ENCODE data around the gene PPP2R5C. TPM values are rescaled to one million over a fixed set of nuclear protein-coding genes. Genes with fewer than 3 reads are reported as not detected.

Gene PPP2R5C
- total and polyA plus RNA-seq, 2 of the 8 experiments (the other 6 are each of a cell fraction or from before 2014, with no cell fraction given): 49.6 to 95.9 TPM

DNA sequence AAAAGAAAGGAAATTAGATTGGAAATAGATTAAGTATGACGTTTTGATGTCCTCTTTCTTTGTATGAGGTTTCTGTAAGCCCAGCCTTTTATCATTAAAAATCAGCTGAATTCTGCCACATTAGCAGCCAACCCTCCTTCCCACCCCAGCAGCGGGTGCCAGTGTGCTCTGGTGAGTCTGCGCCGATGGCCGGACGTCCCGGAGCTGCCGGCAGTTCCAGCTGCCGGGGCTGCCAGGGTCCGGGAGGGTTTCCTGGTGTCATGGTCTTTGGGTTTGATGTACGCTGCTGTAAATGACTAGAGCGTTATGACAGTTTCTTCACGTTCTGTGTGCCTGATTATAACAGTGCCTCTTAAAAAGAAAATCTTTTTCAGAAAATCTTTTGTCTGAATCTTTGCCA is 151.3 kb downstream of the PPP2R5C start (continued):
- TF ChIP-seq, protein P1, sequence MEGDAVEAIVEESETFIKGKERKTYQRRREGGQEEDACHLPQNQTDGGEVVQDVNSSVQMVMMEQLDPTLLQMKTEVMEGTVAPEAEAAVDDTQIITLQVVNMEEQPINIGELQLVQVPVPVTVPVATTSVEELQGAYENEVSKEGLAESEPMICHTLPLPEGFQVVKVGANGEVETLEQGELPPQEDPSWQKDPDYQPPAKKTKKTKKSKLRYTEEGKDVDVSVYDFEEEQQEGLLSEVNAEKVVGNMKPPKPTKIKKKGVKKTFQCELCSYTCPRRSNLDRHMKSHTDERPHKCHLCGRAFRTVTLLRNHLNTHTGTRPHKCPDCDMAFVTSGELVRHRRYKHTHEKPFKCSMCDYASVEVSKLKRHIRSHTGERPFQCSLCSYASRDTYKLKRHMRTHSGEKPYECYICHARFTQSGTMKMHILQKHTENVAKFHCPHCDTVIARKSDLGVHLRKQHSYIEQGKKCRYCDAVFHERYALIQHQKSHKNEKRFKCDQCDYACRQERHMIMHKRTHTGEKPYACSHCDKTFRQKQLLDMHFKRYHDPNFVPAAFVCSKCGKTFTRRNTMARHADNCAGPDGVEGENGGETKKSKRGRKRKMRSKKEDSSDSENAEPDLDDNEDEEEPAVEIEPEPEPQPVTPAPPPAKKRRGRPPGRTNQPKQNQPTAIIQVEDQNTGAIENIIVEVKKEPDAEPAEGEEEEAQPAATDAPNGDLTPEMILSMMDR (IDR thresholded peaks at IDR 0.05; ENCODE audit: control extremely low read depth in 1 of 3, insufficient read depth in 1 of 3, low read depth in 1 of 3, low read length in 3 of 3): no peak
- TF ChIP-seq RAD21 (IDR thresholded peaks at IDR 0.05 in 1 of 2, conservative IDR thresholded peaks at IDR 0.05 in 1 of 2; ENCODE audit: low read depth in 2 of 2, low read length in 2 of 2) (no peak), RNF2 (IDR thresholded peaks at IDR 0.05; ENCODE audit: borderline replicate concordance, low read depth, low read length, missing control alignments, poor library complexity, severe bottlenecking) (no peak), NRF1 (IDR thresholded peaks at IDR 0.05; ENCODE audit: low read depth, low read length) (no peak), POLR2AphosphoS5 (IDR thresholded peaks at IDR 0.05; ENCODE audit: low read depth, low read length) (no peak)
- TF ChIP-seq, protein P2, sequence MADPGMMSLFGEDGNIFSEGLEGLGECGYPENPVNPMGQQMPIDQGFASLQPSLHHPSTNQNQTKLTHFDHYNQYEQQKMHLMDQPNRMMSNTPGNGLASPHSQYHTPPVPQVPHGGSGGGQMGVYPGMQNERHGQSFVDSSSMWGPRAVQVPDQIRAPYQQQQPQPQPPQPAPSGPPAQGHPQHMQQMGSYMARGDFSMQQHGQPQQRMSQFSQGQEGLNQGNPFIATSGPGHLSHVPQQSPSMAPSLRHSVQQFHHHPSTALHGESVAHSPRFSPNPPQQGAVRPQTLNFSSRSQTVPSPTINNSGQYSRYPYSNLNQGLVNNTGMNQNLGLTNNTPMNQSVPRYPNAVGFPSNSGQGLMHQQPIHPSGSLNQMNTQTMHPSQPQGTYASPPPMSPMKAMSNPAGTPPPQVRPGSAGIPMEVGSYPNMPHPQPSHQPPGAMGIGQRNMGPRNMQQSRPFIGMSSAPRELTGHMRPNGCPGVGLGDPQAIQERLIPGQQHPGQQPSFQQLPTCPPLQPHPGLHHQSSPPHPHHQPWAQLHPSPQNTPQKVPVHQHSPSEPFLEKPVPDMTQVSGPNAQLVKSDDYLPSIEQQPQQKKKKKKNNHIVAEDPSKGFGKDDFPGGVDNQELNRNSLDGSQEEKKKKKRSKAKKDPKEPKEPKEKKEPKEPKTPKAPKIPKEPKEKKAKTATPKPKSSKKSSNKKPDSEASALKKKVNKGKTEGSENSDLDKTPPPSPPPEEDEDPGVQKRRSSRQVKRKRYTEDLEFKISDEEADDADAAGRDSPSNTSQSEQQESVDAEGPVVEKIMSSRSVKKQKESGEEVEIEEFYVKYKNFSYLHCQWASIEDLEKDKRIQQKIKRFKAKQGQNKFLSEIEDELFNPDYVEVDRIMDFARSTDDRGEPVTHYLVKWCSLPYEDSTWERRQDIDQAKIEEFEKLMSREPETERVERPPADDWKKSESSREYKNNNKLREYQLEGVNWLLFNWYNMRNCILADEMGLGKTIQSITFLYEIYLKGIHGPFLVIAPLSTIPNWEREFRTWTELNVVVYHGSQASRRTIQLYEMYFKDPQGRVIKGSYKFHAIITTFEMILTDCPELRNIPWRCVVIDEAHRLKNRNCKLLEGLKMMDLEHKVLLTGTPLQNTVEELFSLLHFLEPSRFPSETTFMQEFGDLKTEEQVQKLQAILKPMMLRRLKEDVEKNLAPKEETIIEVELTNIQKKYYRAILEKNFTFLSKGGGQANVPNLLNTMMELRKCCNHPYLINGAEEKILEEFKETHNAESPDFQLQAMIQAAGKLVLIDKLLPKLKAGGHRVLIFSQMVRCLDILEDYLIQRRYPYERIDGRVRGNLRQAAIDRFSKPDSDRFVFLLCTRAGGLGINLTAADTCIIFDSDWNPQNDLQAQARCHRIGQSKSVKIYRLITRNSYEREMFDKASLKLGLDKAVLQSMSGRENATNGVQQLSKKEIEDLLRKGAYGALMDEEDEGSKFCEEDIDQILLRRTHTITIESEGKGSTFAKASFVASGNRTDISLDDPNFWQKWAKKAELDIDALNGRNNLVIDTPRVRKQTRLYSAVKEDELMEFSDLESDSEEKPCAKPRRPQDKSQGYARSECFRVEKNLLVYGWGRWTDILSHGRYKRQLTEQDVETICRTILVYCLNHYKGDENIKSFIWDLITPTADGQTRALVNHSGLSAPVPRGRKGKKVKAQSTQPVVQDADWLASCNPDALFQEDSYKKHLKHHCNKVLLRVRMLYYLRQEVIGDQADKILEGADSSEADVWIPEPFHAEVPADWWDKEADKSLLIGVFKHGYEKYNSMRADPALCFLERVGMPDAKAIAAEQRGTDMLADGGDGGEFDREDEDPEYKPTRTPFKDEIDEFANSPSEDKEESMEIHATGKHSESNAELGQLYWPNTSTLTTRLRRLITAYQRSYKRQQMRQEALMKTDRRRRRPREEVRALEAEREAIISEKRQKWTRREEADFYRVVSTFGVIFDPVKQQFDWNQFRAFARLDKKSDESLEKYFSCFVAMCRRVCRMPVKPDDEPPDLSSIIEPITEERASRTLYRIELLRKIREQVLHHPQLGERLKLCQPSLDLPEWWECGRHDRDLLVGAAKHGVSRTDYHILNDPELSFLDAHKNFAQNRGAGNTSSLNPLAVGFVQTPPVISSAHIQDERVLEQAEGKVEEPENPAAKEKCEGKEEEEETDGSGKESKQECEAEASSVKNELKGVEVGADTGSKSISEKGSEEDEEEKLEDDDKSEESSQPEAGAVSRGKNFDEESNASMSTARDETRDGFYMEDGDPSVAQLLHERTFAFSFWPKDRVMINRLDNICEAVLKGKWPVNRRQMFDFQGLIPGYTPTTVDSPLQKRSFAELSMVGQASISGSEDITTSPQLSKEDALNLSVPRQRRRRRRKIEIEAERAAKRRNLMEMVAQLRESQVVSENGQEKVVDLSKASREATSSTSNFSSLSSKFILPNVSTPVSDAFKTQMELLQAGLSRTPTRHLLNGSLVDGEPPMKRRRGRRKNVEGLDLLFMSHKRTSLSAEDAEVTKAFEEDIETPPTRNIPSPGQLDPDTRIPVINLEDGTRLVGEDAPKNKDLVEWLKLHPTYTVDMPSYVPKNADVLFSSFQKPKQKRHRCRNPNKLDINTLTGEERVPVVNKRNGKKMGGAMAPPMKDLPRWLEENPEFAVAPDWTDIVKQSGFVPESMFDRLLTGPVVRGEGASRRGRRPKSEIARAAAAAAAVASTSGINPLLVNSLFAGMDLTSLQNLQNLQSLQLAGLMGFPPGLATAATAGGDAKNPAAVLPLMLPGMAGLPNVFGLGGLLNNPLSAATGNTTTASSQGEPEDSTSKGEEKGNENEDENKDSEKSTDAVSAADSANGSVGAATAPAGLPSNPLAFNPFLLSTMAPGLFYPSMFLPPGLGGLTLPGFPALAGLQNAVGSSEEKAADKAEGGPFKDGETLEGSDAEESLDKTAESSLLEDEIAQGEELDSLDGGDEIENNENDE (IDR thresholded peaks at IDR 0.05; ENCODE audit: insufficient replicate concordance, low read length): no peak
